Mesothelial cell of epicardium (in vitro differentiated cells): ENCODE data around the gene GBE1. TPM values are rescaled to one million over a fixed set of nuclear protein-coding genes. Genes with fewer than 3 reads are reported as not detected.

ENCODE experiments used
- DNase-seq, 2 experiments: peaks; one replicate each; pipeline ENCODE4 v3.0.0; 2021; ENCODE audit warnings: low spot score in 2 of 2; ENCODE audit not compliant: unreplicated experiment in 2 of 2
- H3K27ac Mint-ChIP-seq: 2 replicates; pipeline ENCODE4 v1.8.0; 2021; ENCODE audit warnings: mixed read lengths
- H3K27me3 Mint-ChIP-seq: 2 replicates; pipeline ENCODE4 v1.8.0; 2021; ENCODE audit warnings: low read depth, mixed read lengths
- H3K36me3 Mint-ChIP-seq: 2 replicates; pipeline ENCODE4 v1.8.0; 2021; ENCODE audit warnings: mixed read lengths
- H3K4me1 Mint-ChIP-seq: 2 replicates; pipeline ENCODE4 v1.8.0; 2021; ENCODE audit warnings: mixed read lengths
- H3K4me3 Mint-ChIP-seq: 2 replicates; pipeline ENCODE4 v1.8.0; 2021; ENCODE audit warnings: mild to moderate bottlenecking, moderate library complexity, mixed read lengths
- H3K9me3 Mint-ChIP-seq: 2 replicates; pipeline ENCODE4 v1.8.0; 2021; ENCODE audit warnings: mixed read lengths
- CTCF ChIP-seq: fragments of 200-600 bp; sonication (generic); IDR thresholded peaks from one replicate; pipeline ENCODE4 v1.5.0; 2021; ENCODE audit warnings: antibody characterized with exemption; ENCODE audit not compliant: unreplicated experiment
- total RNA-seq: library from RNA; stranded (reverse); gene quantifications from 3 replicates; pipeline ENCODE4 v1.2.1, GENCODE V29; 2021

GBE1 gene
- total RNA-seq, 1 donor from 2014 or later = 10.8 TPM

DNA sequence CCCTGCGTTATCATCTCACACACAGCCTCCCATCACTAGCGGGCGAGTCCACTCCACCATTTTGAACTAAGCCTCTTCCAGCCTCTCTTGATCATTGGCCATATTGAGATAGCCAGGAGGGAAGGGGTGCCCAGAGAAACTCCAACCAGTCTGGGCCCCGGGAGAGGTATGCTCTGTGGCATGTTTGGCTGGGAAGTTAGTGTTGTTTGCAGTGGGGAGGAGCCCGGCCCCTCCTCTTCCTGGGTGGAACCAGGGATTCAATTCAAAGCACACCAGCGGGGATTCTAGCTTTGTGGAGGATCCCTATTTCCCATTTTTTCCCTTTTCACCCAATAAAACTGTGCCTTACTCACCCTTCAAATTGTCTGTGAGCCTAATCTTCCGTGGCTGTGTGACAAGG is 71.8 kb downstream of the GBE1 start:
- Mint-ChIP-seq H3K9me3 (no peaks in the 10 kb centered on the region), H3K36me3 (no peaks in the 10 kb centered on the region), H3K4me1 (no peaks in the 10 kb centered on the region), H3K27ac (no peak overlapping the region), H3K27me3 (no peaks in the 10 kb centered on the region), H3K4me3 (no peak overlapping the region)
- TF ChIP-seq CTCF = no peak
- no peak for DNase-seq

- Mint-ChIP-seq H3K27me3 (no peaks in the 10 kb centered on the region), H3K4me1 (no peaks in the 10 kb centered on the region), H3K36me3 (no peaks in the 10 kb centered on the region), H3K9me3 (peaks cover 3% of the 10 kb centered on the region), H3K4me3 (no peak overlapping the region), H3K27ac (no peak overlapping the region)
- no peak for DNase-seq
- TF ChIP-seq CTCF = no peak
Measured at GRCh38 chr3:81684751-81685395, 76.6 kb downstream of the GBE1 start.

GRCh38 chr3:81676706-81677456 is 84.6 kb downstream of the GBE1 start:
- H3K4me3 Mint-ChIP-seq = no peak overlapping the region
- H3K36me3 Mint-ChIP-seq = no peaks in the 10 kb centered on the region
- H3K9me3 Mint-ChIP-seq = peaks cover 3% of the 10 kb centered on the region
- H3K27me3 Mint-ChIP-seq = no peaks in the 10 kb centered on the region
- no peaks in the 10 kb centered on the region for H3K4me1 Mint-ChIP-seq
- no peak for DNase-seq
- no peak for TF ChIP-seq CTCF
- H3K27ac Mint-ChIP-seq = no peak overlapping the region

DNA sequence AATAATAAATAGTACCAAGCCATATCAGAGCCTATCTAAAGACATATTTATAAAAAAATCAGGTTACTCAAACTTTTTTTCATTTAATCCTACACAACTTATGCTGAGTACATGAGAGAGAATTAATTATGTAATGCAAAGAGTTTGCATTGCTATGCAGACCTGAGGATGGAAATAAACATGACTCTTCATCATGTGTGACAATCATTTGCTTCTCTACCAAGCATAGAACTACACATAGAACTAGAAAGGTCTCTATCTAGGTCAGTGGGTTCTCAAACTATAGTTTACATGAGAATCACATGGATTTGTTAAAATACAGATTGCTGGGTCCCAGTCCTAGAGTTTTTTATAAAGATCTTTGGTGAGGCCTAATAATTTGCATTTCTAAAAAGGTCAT is 86.8 kb downstream of the GBE1 start:
- no peak for DNase-seq
- H3K4me3 Mint-ChIP-seq = no peak overlapping the region
- H3K27me3 Mint-ChIP-seq = no peaks in the 10 kb centered on the region
- no peaks in the 10 kb centered on the region for H3K36me3 Mint-ChIP-seq
- H3K27ac Mint-ChIP-seq = no peak overlapping the region
- no peaks in the 10 kb centered on the region for H3K9me3 Mint-ChIP-seq
- H3K4me1 Mint-ChIP-seq = no peaks in the 10 kb centered on the region
- no peak for TF ChIP-seq CTCF

GRCh38 chr3:81668283-81668682 is 93.2 kb downstream of the GBE1 start:
- no peak overlapping the region for H3K4me3 Mint-ChIP-seq

More at GRCh38 chr3:81668283-81668682, 93.2 kb downstream of the GBE1 start:
- Mint-ChIP-seq H3K27me3 (no peaks in the 10 kb centered on the region), H3K9me3 (no peaks in the 10 kb centered on the region), H3K4me1 (peaks cover 4% of the 10 kb centered on the region), H3K27ac (no peak overlapping the region), H3K36me3 (no peaks in the 10 kb centered on the region)
- TF ChIP-seq CTCF = no peak
- no peak for DNase-seq
